Measurements from ENCODE around the gene PCDHB1. TPM values are rescaled to one million over a fixed set of nuclear protein-coding genes. Genes with fewer than 3 reads are reported as not detected.

Gene PCDHB1, protein sequence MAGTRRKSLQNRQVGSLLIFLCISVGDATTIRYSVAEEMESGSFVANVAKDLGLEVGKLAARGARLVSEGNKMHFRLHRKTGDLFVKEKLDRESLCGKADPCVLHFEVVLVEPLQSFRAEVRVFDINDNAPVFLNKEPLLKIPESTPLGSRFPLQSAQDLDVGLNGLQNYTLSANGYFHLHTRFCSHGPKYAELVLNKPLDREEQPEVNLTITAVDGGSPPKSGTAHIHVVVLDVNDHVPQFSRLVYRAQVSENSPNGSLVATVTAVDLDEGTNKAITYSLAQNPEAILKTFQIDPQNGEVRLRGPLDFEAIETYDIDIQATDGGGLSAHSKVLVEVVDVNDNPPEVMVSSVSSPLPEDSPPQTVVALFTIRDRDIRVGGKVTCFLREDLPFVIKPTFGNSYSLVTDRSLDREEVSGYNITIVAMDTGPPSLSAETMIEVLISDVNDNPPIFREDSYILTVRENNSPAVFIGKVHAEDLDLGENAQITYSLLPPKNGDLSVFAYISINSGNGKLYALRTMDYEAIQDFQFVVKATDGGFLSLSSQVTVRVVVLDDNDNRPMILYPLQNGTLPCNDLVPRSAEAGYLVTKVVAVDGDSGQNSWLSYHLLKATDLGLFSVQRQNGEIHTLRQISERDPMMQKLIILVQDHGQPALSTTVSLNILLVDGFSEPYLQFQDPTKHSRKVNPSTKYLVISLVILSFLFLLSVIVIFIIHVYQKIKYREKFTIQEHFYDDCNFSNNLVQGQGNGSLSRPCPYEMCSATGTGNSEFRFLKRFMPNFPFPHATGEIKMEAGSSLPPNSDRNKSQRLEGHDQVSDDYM
- not detected in 2 replicates for total RNA-seq

DNA sequence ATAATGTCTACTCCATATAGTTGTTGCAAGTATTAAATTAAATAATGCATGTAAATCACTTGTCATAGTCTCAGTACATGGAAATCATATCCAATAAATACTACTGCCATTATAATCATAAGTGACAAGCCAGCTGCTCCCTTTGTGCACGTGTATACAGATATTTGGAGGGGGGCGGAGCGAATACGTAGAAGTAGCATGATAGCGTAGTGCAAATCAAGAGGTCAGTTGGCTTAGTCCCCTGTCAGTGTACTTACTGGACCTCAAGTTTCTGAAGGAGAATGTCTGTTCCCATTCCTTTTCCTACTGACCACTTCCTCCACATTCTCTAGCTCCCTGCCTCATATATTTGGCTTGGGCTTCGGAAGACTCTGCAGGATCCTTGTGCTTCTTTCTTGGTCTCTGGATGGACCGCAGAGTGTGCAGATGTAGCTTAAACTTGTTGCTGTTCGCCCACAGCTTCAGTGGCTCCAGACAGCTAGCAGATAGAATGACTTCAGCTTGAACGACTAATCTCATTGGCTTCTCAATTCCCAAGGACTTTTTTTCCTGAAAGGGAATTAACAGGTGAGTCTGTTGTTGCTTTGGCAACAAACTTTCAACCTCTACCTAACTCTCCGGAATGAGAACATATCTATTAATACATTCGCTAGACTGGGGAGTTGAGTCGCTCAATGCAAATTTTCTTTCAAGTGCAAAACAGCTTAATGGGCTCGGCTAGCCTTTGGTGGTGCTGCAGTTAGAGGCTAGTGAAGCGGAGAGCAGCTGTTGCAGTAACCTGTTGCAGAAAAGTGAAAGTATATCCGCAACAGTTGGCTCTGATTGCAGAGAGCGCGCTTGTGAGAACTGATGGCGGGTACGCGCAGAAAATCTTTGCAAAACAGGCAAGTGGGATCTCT is at the start of gene PCDHB1:
Gene PCDHB1, plus strand, starts transcription at position 753 of the 899 bp plus-strand sequence. Its CDS starts 97 bp downstream, at position 850.

DNA sequence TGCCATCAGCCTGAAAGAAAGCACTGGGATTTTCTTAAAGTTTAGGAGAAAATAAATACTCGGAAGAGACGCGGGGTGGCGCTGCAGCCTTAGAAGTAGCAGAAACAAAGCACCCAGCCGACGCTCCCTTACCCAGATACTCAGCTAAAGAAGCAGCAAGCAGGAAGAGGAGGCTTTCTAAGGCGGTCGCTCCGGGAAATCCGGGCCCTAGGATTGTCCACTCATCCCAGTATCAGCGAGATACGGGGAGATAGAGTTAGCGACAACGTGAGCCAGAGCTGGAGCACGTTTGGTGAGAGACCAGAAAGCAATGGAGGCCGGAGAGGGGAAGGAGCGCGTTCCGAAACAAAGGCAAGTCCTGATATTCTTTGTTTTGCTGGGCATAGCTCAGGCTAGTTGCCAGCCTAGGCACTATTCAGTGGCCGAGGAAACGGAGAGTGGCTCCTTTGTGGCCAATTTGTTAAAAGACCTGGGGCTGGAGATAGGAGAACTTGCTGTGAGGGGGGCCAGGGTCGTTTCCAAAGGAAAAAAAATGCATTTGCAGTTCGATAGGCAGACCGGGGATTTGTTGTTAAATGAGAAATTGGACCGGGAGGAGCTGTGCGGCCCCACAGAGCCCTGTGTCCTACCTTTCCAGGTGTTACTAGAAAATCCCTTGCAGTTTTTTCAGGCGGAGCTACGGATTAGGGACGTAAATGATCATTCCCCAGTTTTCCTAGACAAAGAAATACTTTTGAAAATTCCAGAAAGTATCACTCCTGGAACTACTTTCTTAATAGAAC is 43.5 kb downstream of the PCDHB1 start, which contains the start of gene PCDHB2:
Gene PCDHB2, plus strand, starts transcription at position 135 of the 782 bp plus-strand sequence. Its CDS starts 176 bp downstream, at position 311.

DNA sequence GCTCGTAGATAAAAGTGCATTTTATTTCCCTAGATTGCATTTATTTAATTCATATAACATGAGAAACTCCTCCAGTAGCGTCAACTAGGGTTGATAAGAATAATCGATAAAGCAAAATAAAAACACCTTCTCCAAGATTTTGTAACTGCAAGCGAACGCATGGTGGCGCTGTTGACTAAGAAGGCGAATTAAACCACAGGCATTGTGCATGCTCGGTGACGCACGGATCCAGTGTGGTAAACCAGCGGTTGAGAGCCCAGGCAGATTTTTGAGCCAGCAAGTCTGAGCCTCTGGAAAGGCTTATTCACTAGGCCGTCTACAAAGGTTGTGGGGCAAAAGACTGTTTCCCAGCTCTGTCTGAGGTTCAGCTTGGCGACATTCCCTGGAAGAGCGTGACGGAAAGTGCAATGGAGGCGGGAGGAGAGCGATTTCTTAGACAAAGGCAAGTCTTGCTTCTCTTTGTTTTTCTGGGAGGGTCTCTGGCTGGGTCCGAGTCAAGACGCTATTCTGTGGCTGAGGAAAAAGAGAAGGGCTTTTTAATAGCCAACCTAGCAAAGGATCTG is 49.1 kb downstream of the PCDHB1 start, which contains the start of gene PCDHB3:
Gene PCDHB3, plus strand, starts transcription at position 231 of the 563 bp plus-strand sequence. Its CDS starts 177 bp downstream, at position 408.

Other genes starting within 250 kb of the PCDHB1 start
- gene PCDHA4, start 244.3 kb upstream of the PCDHB1 start, total RNA-seq: 0.26 and 0.37 TPM in 2 replicates
- gene PCDHA5, start 229.8 kb upstream of the PCDHB1 start, total RNA-seq: 0.06 TPM in 1 of 2 replicates, not detected in the other
- gene PCDHA6, start 223.4 kb upstream of the PCDHB1 start, total RNA-seq: 0.26 and 0.44 TPM in 2 replicates
- 0.13 and 0.37 TPM in 2 replicates for gene PCDHA7, start 217.1 kb upstream of the PCDHB1 start, total RNA-seq
- gene PCDHA8, start 210.2 kb upstream of the PCDHB1 start, total RNA-seq: 0.06 TPM in 1 of 2 replicates, not detected in the other
- under 0.01 and 0.06 TPM in 2 replicates for gene PCDHA9, start 203.0 kb upstream of the PCDHB1 start, total RNA-seq
- under 0.01 and 0.06 TPM in 2 replicates for gene PCDHA10, start 195.5 kb upstream of the PCDHB1 start, total RNA-seq
- 0.06 and 0.13 TPM in 2 replicates for gene PCDHA11, start 182.4 kb upstream of the PCDHB1 start, total RNA-seq
- under 0.01 and 0.06 TPM in 2 replicates for gene PCDHA12, start 176.1 kb upstream of the PCDHB1 start, total RNA-seq
- under 0.01 and 0.19 TPM in 2 replicates for gene PCDHA13, start 169.2 kb upstream of the PCDHB1 start, total RNA-seq
- 0.06 and 0.13 TPM in 2 replicates for gene PCDHAC1, start 125.1 kb upstream of the PCDHB1 start, total RNA-seq
- 0.31 and 0.53 TPM in 2 replicates for gene PCDHAC2, start 84.9 kb upstream of the PCDHB1 start, total RNA-seq
- gene PCDHB2, start 43.2 kb downstream of the PCDHB1 start, total RNA-seq: 1.7 and 3.8 TPM in 2 replicates
- 0.81 and 1.3 TPM in 2 replicates for gene PCDHB3, start 49.1 kb downstream of the PCDHB1 start, total RNA-seq
- gene PCDHB4, start 70.4 kb downstream of the PCDHB1 start, total RNA-seq: 0.68 and 0.79 TPM in 2 replicates
- 1.4 and 1.8 TPM in 2 replicates for gene PCDHB5, start 83.8 kb downstream of the PCDHB1 start, total RNA-seq
- gene PCDHB6, start 98.7 kb downstream of the PCDHB1 start, total RNA-seq: 0.13 and 0.37 TPM in 2 replicates
- gene PCDHB7, start 121.3 kb downstream of the PCDHB1 start, total RNA-seq: 0.79 and 1.1 TPM in 2 replicates
- 0.62 and 1.1 TPM in 2 replicates for gene PCDHB8, start 126.4 kb downstream of the PCDHB1 start, total RNA-seq
- gene PCDHB16, start 131.0 kb downstream of the PCDHB1 start, total RNA-seq: 1.8 and 1.9 TPM in 2 replicates
- gene PCDHB9, start 135.8 kb downstream of the PCDHB1 start, total RNA-seq: 0.40 and 0.44 TPM in 2 replicates
- 0.66 and 1.1 TPM in 2 replicates for gene PCDHB10, start 141.0 kb downstream of the PCDHB1 start, total RNA-seq
- gene PCDHB11, start 148.3 kb downstream of the PCDHB1 start, total RNA-seq: 0.44 and 0.53 TPM in 2 replicates
- 0.25 and 0.40 TPM in 2 replicates for gene PCDHB12, start 157.3 kb downstream of the PCDHB1 start, total RNA-seq
- gene PCDHB13, start 162.5 kb downstream of the PCDHB1 start, total RNA-seq: 0.81 and 1.1 TPM in 2 replicates
- gene PCDHB14, start 172.0 kb downstream of the PCDHB1 start, total RNA-seq: 0.92 and 1.1 TPM in 2 replicates
- 0.53 and 0.56 TPM in 2 replicates for gene PCDHB15, start 194.0 kb downstream of the PCDHB1 start, total RNA-seq

All from aortic smooth muscle cell (primary cell).